ENCODE measurements around the gene OFD1. TPM values are rescaled to one million over a fixed set of nuclear protein-coding genes. Genes with fewer than 3 reads are reported as not detected.
A peak's percentile ranks its signal among the peaks of the same experiment; 100 is the strongest.

The OFD1 gene
- total and polyA plus RNA-seq, 2 donors (not counting 3 experiments of a cell fraction or from before 2014, with no cell fraction given) = 4.7 to 12.0 TPM

- no TSS peak for BruUV-seq (replicated peaks)
- Histone ChIP-seq H3K36me3 (ENCODE audit: control insufficient read depth in 2 of 2, extremely low read depth in 1 of 2, insufficient read depth in 2 of 2, low read length in 2 of 2) (peaks cover 2 to 3% of the 10 kb centered on the region in 2 experiments), H3K27ac (ENCODE audit: insufficient read depth, low read depth, low read length) (no peak overlapping the region), H3K9ac (replicated peaks; ENCODE audit: extremely low read depth, insufficient read depth, low read length) (no peak overlapping the region), H3K4me3 (replicated peaks in 1 of 3; ENCODE audit: insufficient read depth in 1 of 3, low read depth in 1 of 3, low read length in 3 of 3) (no peak overlapping the region), H3K79me2 (ENCODE audit: control insufficient read depth, insufficient read depth, low read length) (no peaks in the 10 kb centered on the region), H2AFZ (ENCODE audit: low read depth, low read length) (no peak overlapping the region), H3K27me3 (ENCODE audit: control insufficient read depth in 2 of 2, insufficient read depth in 2 of 2, low read length in 2 of 2) (no peaks in the 10 kb centered on the region), H3K9me1 (replicated peaks; ENCODE audit: control insufficient read depth, extremely low read depth, insufficient read depth, low read length) (no peaks in the 10 kb centered on the region), H3K4me2 (ENCODE audit: insufficient read depth, low read length) (no peak overlapping the region), H3K4me1 (ENCODE audit: control insufficient read depth, extremely low read depth, insufficient read depth, low read length) (no peaks in the 10 kb centered on the region), H4K20me1 (replicated peaks; ENCODE audit: control insufficient read depth, extremely low read depth, insufficient read depth, low read length) (no peaks in the 10 kb centered on the region), H3K9me3 (replicated peaks; ENCODE audit: control insufficient read depth, insufficient read depth, low read length) (no peaks in the 10 kb centered on the region)
- FAIRE-seq = no peak
- ChIA-PET CTCF (interaction anchor here (1.0 kb wide), 1 partner anchor 22 kb away, joined by 8 read pairs; no protein-coding TSS in a partner anchor), POLR2A (no interaction called here)
- intact Hi-C loops (cut with micrococcal nuclease) (no loop called here), dilution Hi-C loops (cut with MboI; ENCODE audit: extremely low pct_ligation_motif_present, low sequenced_read_pairs) (no loop called here)
- no peak for DNase-seq (ENCODE audit: low read depth, low spot score)
- TF ChIP-seq CTCF (IDR thresholded peaks at IDR 0.05; ENCODE audit: extremely low read depth in 1 of 2, insufficient read depth in 1 of 2, low read depth in 1 of 2, low read length in 2 of 2) = peak in 1 of 2 donors; percentile 24
- no peak for TF ChIP-seq EZH2 (IDR thresholded peaks at IDR 0.05; ENCODE audit: borderline replicate concordance, low read depth, low read length, severe bottlenecking)
These were observed 30.2 kb downstream of the OFD1 start for GRCh38 chrX:13764765-13765164.

- no peak overlapping the region for H3K4me3 ChIP-seq (replicated peaks in 1 of 3; ENCODE audit: insufficient read depth in 1 of 3, low read depth in 1 of 3, low read length in 3 of 3)
- no peak for TF ChIP-seq MAX (IDR thresholded peaks at IDR 0.05; ENCODE audit: insufficient read depth, insufficient read length)
- no peak for TF ChIP-seq POLR2A (IDR thresholded peaks at IDR 0.05; ENCODE audit: low read depth, low read length)
- no peak for TF ChIP-seq POLR2AphosphoS5 (IDR thresholded peaks at IDR 0.05; ENCODE audit: insufficient read depth, low read depth, low read length)
- TF ChIP-seq JUN (IDR thresholded peaks at IDR 0.05; ENCODE audit: borderline replicate concordance, insufficient read depth, insufficient read length, low read depth) = no peak
- no peak for TF ChIP-seq CTCF (IDR thresholded peaks at IDR 0.05; ENCODE audit: extremely low read depth in 1 of 2, insufficient read depth in 1 of 2, low read depth in 1 of 2, low read length in 2 of 2)
- no peak for TF ChIP-seq FOS (IDR thresholded peaks at IDR 0.05; ENCODE audit: borderline replicate concordance, insufficient read depth, low read length)
- FAIRE-seq (no peak), DNase-seq (ENCODE audit: low read depth, low spot score) (no peak)
- H3K9me1 ChIP-seq (replicated peaks; ENCODE audit: control insufficient read depth, extremely low read depth, insufficient read depth, low read length) = no peaks in the 10 kb centered on the region
- H3K9ac ChIP-seq (replicated peaks; ENCODE audit: extremely low read depth, insufficient read depth, low read length) = no peak overlapping the region
- H2AFZ ChIP-seq (ENCODE audit: low read depth, low read length) = no peak overlapping the region
- no peak overlapping the region for H3K27ac ChIP-seq (ENCODE audit: insufficient read depth, low read depth, low read length)
- peaks cover 2 to 3% of the 10 kb centered on the region in 2 experiments for H3K36me3 ChIP-seq (ENCODE audit: control insufficient read depth in 2 of 2, extremely low read depth in 1 of 2, insufficient read depth in 2 of 2, low read length in 2 of 2)
- H3K4me2 ChIP-seq (ENCODE audit: insufficient read depth, low read length) = no peak overlapping the region
- H3K9me3 ChIP-seq (replicated peaks; ENCODE audit: control insufficient read depth, insufficient read depth, low read length) = no peaks in the 10 kb centered on the region
- no peaks in the 10 kb centered on the region for H3K4me1 ChIP-seq (ENCODE audit: control insufficient read depth, extremely low read depth, insufficient read depth, low read length)
- ChIA-PET CTCF (no interaction called here), POLR2A (no interaction called here)
- no peaks in the 10 kb centered on the region for H3K27me3 ChIP-seq (ENCODE audit: control insufficient read depth in 2 of 2, insufficient read depth in 2 of 2, low read length in 2 of 2)
- BruUV-seq (replicated peaks) = no TSS peak
- dilution Hi-C loops (cut with MboI; ENCODE audit: extremely low pct_ligation_motif_present, low sequenced_read_pairs) (no loop called here), intact Hi-C loops (cut with micrococcal nuclease) (no loop called here)
- no peaks in the 10 kb centered on the region for H3K79me2 ChIP-seq (ENCODE audit: control insufficient read depth, insufficient read depth, low read length)
- no peaks in the 10 kb centered on the region for H4K20me1 ChIP-seq (replicated peaks; ENCODE audit: control insufficient read depth, extremely low read depth, insufficient read depth, low read length)
These were observed 34.4 kb downstream of the OFD1 start for GRCh38 chrX:13768939-13769338.
